ENCODE results near the gene SEPTIN7.

Gene SEPTIN7

GRCh38 chr7:35773994-35774393 lies 26.9 kb upstream of the SEPTIN7 start:
- H3K4me1 Mint-ChIP-seq (ENCODE audit: low read depth): peaks cover 5% of the 10 kb centered on the region
- H3K4me3 Mint-ChIP-seq: no peak overlapping the region
- intact Hi-C loops (cut with micrococcal nuclease): no loop called here
- H3K36me3 Mint-ChIP-seq (ENCODE audit: low read depth): no peaks in the 10 kb centered on the region
- no peaks in the 10 kb centered on the region for H3K27me3 Mint-ChIP-seq
- H3K27ac Mint-ChIP-seq: no peak overlapping the region
- no peaks in the 10 kb centered on the region for H3K9me3 Mint-ChIP-seq

DNA sequence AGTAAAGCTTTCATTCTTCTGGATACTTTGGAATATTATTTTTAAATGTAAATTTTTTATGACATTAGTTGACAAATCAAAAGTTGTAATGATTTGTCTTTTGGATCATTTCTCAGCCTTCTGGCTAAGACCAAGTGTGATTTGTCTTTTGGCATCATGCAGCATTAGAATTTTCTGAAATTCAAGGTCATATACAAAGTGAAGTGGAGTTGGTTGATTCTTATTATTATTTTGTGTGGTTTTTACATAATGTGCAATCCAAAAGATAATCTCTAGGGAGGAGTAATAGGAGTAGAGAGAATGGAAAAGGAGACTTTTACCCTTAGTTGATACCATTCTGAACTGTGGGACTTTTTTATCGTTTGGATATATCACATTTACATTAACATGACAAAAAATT lies 24.2 kb upstream of the SEPTIN7 start:
- Mint-ChIP-seq H3K9me3 (no peaks in the 10 kb centered on the region), H3K36me3 (ENCODE audit: low read depth) (no peaks in the 10 kb centered on the region), H3K27me3 (no peaks in the 10 kb centered on the region), H3K4me3 (no peak overlapping the region), H3K4me1 (ENCODE audit: low read depth) (peaks cover 5% of the 10 kb centered on the region), H3K27ac (no peak overlapping the region)
- intact Hi-C loops (cut with micrococcal nuclease): no loop called here

- no peak overlapping the region for H3K27ac Mint-ChIP-seq
- no peaks in the 10 kb centered on the region for H3K27me3 Mint-ChIP-seq
- H3K4me3 Mint-ChIP-seq: no peak overlapping the region
- intact Hi-C loops (cut with micrococcal nuclease): no loop called here
- H3K9me3 Mint-ChIP-seq: no peaks in the 10 kb centered on the region
- H3K36me3 Mint-ChIP-seq (ENCODE audit: low read depth): no peaks in the 10 kb centered on the region
- peaks cover 4% of the 10 kb centered on the region for H3K4me1 Mint-ChIP-seq (ENCODE audit: low read depth)
Measured at GRCh38 chr7:35777121-35777520, 23.7 kb upstream of the SEPTIN7 start.

GRCh38 chr7:35780070-35780469 lies 20.8 kb upstream of the SEPTIN7 start:
- H3K27ac Mint-ChIP-seq: no peak overlapping the region
- no peaks in the 10 kb centered on the region for H3K27me3 Mint-ChIP-seq
- H3K36me3 Mint-ChIP-seq (ENCODE audit: low read depth): no peaks in the 10 kb centered on the region
- no peaks in the 10 kb centered on the region for H3K9me3 Mint-ChIP-seq
- H3K4me1 Mint-ChIP-seq (ENCODE audit: low read depth): no peaks in the 10 kb centered on the region
- intact Hi-C loops (cut with micrococcal nuclease): no loop called here
- no peak overlapping the region for H3K4me3 Mint-ChIP-seq

DNA sequence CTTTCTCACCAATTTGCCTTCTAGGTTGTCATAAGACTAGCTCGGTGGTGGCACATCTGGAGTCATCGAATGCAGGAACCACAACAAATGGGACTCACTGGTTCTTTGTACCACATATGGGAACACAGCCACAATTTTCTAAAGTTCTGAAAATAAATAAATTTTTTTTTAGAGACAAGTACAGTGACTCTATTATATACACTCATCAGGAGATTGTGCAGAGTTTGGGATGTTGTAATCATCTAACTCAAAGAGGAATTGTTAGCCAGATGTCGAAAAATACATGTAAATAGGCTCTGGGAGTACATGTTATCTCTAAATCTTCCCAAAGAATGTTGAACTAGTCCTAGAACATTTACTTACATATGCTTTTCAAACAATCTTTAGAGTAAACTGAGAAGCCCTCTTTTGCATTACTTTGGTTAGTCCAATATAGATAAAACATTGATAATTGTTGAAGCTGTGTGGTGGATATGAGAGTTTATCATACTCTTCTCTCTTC lies 19.6 kb upstream of the SEPTIN7 start:
- intact Hi-C loops (cut with micrococcal nuclease): no loop called here
- Mint-ChIP-seq H3K9me3 (no peaks in the 10 kb centered on the region), H3K4me1 (ENCODE audit: low read depth) (no peaks in the 10 kb centered on the region), H3K27me3 (no peaks in the 10 kb centered on the region), H3K4me3 (no peak overlapping the region), H3K36me3 (ENCODE audit: low read depth) (no peaks in the 10 kb centered on the region), H3K27ac (no peak overlapping the region)

DNA sequence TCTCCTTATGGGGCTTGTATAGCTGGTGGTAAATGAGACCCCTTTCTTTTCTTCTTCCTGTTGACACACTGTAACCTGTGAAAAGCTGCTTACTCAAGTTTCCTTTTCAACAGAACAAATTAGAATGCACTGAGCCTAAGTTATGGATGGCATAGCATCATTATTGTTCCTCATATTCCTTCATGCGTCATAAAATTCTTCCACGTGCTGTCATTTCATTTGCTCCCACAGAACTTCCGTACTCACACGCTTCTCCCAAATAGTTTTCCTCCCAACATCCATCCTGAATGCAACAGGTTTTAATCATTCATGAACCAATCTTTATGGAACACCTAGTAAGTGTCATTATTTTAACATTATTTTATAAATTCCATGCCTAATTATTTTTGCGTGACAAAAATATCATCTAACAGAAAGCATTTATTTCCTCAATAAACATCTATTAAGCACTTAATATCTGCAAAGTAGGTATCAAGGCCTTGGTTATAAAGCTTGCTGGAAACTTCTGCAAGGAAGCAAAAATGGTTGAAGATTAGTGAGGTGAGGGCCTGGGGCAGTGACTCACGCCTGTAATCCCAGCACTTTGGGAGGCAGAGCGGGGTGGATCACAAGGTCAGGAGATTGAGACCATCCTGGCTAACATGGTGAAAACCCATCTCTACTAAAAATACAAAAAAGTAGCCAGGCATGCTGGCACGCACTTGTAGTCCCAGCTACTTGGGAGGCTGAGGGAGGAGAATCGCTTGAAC lies 18.9 kb upstream of the SEPTIN7 start:
- H3K4me3 Mint-ChIP-seq: no peak overlapping the region
- no peak overlapping the region for H3K27ac Mint-ChIP-seq
- H3K36me3 Mint-ChIP-seq (ENCODE audit: low read depth): no peaks in the 10 kb centered on the region
- intact Hi-C loops (cut with micrococcal nuclease): no loop called here
- no peaks in the 10 kb centered on the region for H3K4me1 Mint-ChIP-seq (ENCODE audit: low read depth)
- H3K9me3 Mint-ChIP-seq: no peaks in the 10 kb centered on the region
- no peaks in the 10 kb centered on the region for H3K27me3 Mint-ChIP-seq

DNA sequence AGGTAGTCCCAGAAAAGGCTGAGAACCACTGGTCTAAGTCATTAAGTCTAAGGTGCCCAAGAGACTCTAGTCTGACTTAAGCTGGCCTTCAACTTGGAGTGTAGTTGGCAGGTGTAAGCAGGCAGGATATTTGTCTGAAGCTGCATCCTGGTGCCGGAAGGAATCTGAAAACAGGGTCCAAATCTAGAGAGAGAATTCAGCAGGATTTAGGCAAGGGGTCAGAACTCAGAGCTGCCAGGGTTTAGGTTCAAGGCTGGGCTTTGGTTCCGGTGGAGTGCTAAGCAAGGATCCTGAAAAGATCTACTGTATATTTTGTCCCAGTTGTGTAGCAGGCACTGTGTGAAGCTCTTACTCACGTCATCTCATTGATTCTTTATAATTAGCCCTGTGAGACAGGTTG lies 16.5 kb upstream of the SEPTIN7 start:
- H3K4me1 Mint-ChIP-seq (ENCODE audit: low read depth): no peaks in the 10 kb centered on the region
- intact Hi-C loops (cut with micrococcal nuclease): no loop called here

GRCh38 chr7:35785250-35785649 lies 15.6 kb upstream of the SEPTIN7 start:
- Mint-ChIP-seq H3K36me3 (ENCODE audit: low read depth) (peaks cover 6% of the 10 kb centered on the region), H3K9me3 (peaks cover 18% of the 10 kb centered on the region), H3K27ac (no peak overlapping the region), H3K27me3 (no peaks in the 10 kb centered on the region), H3K4me1 (ENCODE audit: low read depth) (no peaks in the 10 kb centered on the region), H3K4me3 (no peak overlapping the region)
- intact Hi-C loops (cut with micrococcal nuclease): no loop called here

More for the DNA sequence above, 16.5 kb upstream of the SEPTIN7 start:
- Mint-ChIP-seq H3K4me3 (no peak overlapping the region), H3K9me3 (peaks cover 10% of the 10 kb centered on the region), H3K27me3 (no peaks in the 10 kb centered on the region), H3K36me3 (ENCODE audit: low read depth) (peaks cover under 1% of the 10 kb centered on the region), H3K27ac (no peak overlapping the region)

DNA sequence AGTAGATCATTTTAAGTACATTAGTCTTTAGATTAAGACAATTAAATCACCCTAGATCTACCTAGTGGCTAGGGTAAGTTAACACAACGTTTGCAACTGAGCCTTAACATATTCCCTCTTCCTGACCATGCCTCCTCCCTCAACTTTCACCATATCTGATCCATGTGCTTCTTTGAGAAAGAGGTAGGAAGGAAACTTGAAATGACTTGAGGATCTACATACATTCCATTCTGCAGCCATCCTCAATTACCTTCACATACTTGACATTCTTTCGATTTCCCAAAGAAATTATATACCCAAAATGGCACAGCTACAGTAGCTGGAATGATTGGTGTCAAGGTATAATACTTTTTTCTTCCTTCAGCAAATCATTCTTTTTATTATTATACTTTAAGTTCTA lies 12.9 kb upstream of the SEPTIN7 start:
- Mint-ChIP-seq H3K36me3 (ENCODE audit: low read depth) (peaks cover 6% of the 10 kb centered on the region), H3K4me1 (ENCODE audit: low read depth) (no peaks in the 10 kb centered on the region), H3K27ac (no peak overlapping the region), H3K4me3 (no peak overlapping the region), H3K27me3 (no peaks in the 10 kb centered on the region), H3K9me3 (peaks cover 18% of the 10 kb centered on the region)
- intact Hi-C loops (cut with micrococcal nuclease): no loop called here

GRCh38 chr7:35792472-35792871 lies 8.4 kb upstream of the SEPTIN7 start:
- Mint-ChIP-seq H3K36me3 (ENCODE audit: low read depth) (peaks cover 6% of the 10 kb centered on the region), H3K27ac (no peak overlapping the region), H3K27me3 (no peaks in the 10 kb centered on the region), H3K4me3 (no peak overlapping the region), H3K4me1 (ENCODE audit: low read depth) (peaks cover 5% of the 10 kb centered on the region), H3K9me3 (peaks cover 18% of the 10 kb centered on the region)
- intact Hi-C loops (cut with micrococcal nuclease): no loop called here

DNA sequence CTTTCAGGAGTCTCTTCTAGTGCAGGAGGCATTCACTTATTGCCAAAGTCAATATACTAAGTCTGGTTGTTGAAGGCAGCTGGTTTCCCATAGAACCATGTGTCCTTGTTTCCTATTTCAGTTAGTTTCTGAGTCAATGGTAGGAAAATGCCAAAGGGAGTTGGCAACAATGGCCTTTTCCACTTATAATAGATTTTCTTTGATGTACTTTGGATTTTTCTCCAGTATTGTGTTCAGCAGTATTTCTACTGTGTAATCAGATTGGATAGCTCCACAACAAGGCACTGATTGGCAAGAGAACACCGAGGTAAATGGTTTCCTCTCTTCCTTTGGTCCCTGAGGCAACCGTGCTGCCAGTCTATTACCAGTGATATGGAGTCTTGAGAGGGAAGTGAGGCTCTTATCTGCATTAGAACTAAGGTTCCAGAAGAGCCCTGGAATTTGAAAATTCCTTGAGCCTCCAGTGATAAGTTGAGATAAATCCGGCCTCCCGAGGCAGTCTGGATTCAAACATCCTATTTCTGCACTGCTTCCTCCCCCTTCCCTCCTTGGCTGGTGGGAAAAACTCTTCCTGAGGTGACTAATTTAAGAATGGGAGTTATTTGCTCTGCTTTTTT lies 7.9 kb upstream of the SEPTIN7 start:
- Mint-ChIP-seq H3K27me3 (no peaks in the 10 kb centered on the region), H3K4me3 (no peak overlapping the region), H3K4me1 (ENCODE audit: low read depth) (peaks cover 10% of the 10 kb centered on the region), H3K9me3 (peaks cover 18% of the 10 kb centered on the region), H3K36me3 (ENCODE audit: low read depth) (peaks cover 6% of the 10 kb centered on the region), H3K27ac (no peak overlapping the region)
- intact Hi-C loops (cut with micrococcal nuclease): no loop called here

- H3K4me3 Mint-ChIP-seq: no peak overlapping the region
- intact Hi-C loops (cut with micrococcal nuclease): no loop called here
- peaks cover 13% of the 10 kb centered on the region for H3K4me1 Mint-ChIP-seq (ENCODE audit: low read depth)
Measured at GRCh38 chr7:35797311-35797710, 3.5 kb upstream of the SEPTIN7 start.

GRCh38 chr7:35799846-35800717 lies 775 bp upstream of the SEPTIN7 start:
- intact Hi-C loops (cut with micrococcal nuclease): loop anchor here (1.0 to 10.0 kb wide), 3 partner anchors 71 to 106 kb away; no protein-coding TSS in a partner anchor
- peak overlapping the region; percentile 98 for H3K4me3 Mint-ChIP-seq
- H3K27ac Mint-ChIP-seq: peak overlapping the region; percentile 86
- peaks cover 41% of the 10 kb centered on the region for H3K4me1 Mint-ChIP-seq (ENCODE audit: low read depth)
- H3K27me3 Mint-ChIP-seq: no peaks in the 10 kb centered on the region
- no peaks in the 10 kb centered on the region for H3K9me3 Mint-ChIP-seq
- H3K36me3 Mint-ChIP-seq (ENCODE audit: low read depth): peaks cover 20% of the 10 kb centered on the region

More at GRCh38 chr7:35797311-35797710, 3.5 kb upstream of the SEPTIN7 start:
- Mint-ChIP-seq H3K27ac (peak overlapping the region; percentile 51), H3K27me3 (no peaks in the 10 kb centered on the region), H3K9me3 (no peaks in the 10 kb centered on the region), H3K36me3 (ENCODE audit: low read depth) (peaks cover 12% of the 10 kb centered on the region)
